GM20431 (cell line): ENCODE data around the gene MYO18B.

Experiments used
- in situ Hi-C: fragments of 300-500 bp; cut with MseI, MboI; formaldehyde crosslinking; loops from one replicate; pipeline ENCODE4 v1.15.0; 2020; ENCODE audit warnings: low sequenced_read_pairs; ENCODE audit not compliant: unreplicated experiment

MYO18B gene

DNA sequence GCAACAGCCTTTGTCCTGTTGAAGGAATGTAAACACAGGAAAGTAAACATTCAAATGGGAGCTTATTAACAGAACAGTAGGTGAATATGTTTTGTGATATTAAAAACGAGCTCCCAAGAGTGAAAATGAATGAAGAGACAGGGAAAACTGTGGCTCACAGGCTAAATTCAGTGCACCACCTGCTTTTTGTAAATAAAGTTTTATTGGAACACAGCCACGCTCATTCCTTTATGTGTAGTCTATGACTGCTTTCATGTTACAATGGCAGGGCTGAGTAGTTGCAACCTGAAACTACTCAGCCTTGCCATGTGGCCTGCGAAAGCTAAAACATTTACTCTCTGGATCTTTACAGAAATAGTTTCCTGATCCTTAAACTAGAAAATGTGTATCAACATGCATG lies 136.9 kb downstream of the MYO18B start:
- in situ Hi-C loops: loop anchor here (25.0 kb wide), 1 partner anchor 458 kb away; no protein-coding TSS in a partner anchor

DNA sequence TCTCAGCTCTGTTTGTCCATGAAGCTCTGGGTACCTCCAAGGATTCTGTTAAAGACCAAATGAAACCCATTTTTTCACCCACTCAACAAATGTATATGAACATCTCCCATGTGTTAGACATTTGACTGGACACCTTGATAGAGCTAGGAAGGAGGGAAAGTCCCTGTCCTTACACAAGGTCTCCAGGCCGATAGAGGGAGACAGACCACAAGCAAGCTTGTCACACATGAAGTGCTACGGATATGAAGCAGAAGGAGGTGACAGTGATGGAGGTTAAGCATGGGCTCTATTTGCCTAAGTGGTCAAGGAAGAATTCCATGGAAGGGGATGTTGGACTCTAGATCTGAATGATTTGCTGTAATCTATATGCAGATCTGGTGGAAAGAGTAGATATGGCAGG lies 138.5 kb downstream of the MYO18B start:
- in situ Hi-C loops: loop anchor here (25.0 kb wide), 1 partner anchor 457 kb away; no protein-coding TSS in a partner anchor

DNA sequence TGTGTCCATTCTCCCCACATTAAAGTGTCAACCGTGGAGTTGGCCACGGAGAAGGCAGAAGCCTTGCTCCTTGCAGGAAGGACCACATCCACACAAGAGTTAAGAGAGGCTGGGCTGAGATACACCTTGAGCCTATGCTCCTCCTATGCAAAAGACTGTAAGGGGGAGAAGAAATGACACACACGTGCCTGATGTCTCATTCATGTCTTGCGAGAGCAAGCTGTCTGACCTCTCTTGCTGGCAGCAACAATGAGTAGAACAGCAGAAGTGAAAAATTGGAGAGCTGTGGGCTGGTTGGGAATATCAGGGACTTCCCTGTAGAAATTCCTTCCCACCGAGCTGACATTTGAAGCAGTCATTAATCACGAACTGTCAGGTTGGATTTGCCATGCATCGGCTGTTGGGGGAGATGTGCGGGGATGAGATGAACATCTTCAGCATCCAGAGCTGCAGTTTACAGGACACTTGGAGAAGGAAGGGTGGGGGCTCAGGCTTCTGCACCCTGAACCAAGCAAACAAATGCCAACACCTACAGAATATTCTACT lies 139.3 kb downstream of the MYO18B start:
- in situ Hi-C loops: loop anchor here (25.0 kb wide), 1 partner anchor 456 kb away; no protein-coding TSS in a partner anchor

DNA sequence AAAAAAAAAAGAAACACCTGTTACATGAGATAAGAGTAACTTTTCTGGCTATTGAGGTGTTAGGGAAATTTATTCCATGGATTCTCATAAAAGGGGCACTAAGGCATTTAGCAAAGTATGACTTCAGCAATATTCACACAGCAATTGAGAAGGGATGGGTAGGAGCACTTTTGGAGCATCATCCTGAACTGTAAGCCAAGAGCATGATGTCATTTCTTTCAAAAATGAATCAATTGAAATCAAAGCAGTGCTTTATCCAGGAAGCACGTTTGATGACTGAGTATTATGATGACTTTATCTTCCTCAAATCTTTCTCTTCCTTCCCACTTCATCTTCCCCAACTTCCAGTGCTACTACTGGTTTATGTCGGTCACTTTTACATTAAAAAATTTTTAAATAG lies 140.4 kb downstream of the MYO18B start:
- in situ Hi-C loops: loop anchor here (25.0 kb wide), 1 partner anchor 455 kb away; no protein-coding TSS in a partner anchor

DNA sequence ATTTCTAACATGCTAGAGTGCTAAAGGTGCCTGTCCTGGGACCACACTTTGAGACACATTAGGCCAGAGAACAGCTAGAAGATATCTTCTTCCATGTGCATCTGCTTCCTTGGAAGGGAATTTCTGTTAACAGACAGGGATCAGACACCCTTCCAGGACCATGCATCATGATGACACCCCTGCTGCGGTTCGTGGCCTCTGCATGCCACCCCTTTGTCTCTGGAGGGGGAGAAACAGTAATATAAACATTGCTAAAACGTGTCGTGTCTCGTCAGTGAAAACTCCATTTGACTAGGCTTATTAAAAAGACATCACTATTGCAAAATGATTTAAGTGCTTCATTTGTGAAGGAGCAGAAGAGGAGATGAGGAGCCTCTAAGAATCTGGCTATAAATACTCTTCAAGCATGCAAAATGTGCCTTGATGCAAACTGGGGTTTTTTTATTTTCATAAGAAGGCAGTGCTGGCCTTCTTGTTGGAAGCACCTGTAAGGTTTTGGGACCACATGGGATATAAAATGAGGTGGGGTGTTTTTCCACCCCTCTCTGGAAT lies 141.6 kb downstream of the MYO18B start:
- in situ Hi-C loops: loop anchor here (25.0 kb wide), 1 partner anchor 454 kb away; no protein-coding TSS in a partner anchor

DNA sequence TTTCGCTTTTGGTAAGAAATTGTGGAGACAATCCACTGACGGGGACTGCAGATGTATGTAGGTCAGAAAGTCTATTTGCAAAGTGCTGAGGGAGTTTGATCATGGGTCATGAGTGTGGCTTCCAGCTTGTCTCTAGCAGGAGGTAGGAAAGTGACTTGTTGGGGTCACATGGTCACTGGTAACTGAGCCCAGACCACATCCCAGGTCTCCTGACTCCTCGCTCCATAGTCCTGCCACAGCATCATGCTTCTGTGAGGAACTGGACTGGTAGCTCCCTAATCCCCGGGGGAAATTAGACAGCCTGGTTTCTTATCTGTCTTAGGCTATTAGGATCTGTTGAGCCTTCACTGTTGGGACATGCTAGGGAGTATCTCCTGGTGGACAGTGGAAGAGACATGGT lies 142.1 kb downstream of the MYO18B start:
- in situ Hi-C loops: loop anchor here (25.0 kb wide), 1 partner anchor 453 kb away; no protein-coding TSS in a partner anchor

DNA sequence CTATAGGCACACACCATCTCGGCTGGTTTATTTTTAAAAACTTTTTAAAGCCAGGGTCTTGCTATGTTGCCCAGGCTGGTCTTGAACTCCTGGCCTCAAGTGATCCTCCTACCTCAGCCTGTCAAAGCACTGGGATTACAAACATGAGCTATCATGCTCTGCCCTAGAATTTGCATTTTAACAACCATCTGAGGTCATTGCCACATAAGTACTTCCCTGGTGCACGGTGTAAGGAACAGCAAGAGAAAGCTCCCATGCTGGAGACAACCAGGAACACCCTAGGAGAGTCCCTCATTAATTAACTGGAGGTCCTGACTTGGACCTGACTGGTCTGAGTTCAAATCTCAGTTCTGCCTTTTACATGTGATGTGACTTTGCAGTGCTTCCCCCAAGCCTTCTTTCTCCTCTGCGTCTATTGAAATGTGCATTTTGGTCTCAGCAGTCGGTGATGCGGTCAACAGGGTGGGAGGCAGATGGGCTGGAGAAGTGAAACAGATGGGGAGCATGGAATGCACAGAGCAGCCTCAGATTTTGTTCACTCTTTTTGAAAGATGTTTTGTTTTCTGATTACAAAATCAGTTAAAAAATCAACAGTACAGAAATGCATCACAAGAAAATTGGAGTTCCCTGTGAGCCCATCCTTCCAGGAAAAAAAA lies 146.5 kb downstream of the MYO18B start:
- in situ Hi-C loops: loop anchor here (25.0 kb wide), 1 partner anchor 449 kb away; no protein-coding TSS in a partner anchor

DNA sequence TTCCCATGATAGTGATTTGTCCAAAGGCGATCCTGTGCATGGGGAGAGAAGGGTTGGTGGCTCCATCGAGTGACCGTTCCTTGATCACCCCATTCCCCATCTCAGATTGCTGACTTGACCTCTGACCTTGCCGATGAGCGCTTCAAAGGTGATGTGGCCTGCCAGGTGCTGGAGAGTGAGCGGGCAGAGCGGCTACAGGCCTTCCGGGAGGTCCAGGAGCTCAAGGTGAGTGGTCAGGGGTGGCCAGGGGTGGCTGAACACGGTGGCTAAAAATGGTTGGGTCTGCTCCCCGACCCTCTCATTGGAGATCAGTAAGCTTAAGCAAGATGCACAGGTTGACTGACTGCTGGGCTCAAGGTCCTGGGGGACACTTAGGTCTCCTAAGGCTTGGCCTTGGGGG lies 148.7 kb downstream of the MYO18B start:
- in situ Hi-C loops: loop anchor here (25.0 kb wide), 1 partner anchor 447 kb away; no protein-coding TSS in a partner anchor

DNA sequence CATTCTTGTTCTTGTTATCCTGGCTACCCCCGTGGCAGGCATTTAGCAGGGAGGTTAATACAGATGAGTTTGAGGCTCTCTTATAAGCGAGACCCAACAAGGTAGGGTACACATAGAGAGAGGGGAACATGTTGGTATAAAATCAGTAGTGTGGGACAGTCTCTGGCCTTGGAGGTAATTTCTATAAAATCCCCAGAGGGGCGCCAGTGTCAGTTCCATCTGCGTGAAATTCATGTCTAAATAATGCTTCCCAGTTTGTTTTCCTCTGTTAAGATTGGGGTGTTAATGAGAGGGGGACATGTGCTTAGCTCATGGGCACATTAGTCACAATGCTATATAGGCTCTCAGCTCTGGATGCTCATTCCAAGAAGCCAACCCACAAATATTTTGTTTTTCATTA lies 150.7 kb downstream of the MYO18B start:
- in situ Hi-C loops: loop anchor here (25.0 kb wide), 1 partner anchor 445 kb away; no protein-coding TSS in a partner anchor

DNA sequence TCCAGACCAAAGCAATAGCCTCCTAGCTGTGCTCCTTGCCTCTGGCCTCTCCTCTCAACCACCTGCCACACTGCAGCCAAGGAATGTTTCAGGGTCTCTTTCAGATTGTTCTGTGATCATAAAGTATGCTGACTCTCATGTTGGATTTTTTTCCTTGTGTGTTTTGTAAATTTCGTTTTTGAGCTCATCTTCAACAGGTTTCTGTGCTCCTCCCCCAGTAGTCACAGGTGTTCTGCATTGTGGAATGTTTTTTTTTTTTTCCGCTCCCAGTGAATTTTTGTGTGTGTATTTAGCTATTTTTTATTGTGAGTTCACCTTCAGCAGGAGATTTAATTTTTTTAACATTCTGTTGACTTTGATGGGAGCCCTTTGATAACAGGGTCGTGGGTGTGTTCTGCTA lies 153.7 kb downstream of the MYO18B start:
- in situ Hi-C loops: loop anchor here (25.0 kb wide), 1 partner anchor 442 kb away; no protein-coding TSS in a partner anchor

DNA sequence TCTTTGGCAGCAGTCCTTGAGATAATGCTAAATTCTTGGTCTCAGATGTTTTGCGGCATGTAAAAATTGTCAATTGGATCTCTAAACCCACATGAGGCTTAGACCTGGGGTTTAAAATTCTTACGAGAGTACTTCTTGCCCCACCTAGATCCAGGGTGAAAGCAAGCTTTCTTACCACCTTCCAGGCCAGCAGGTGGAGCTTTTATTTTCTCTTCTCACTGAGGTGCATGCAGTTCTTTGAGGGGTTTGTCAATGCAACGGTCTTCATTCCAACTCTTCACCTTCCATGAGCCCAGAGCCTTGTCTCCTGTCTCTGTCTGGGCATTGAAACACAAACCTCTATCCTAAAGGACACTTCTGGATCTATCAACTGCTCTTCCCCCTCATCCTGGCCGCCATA lies 154.1 kb downstream of the MYO18B start:
- in situ Hi-C loops: loop anchor here (25.0 kb wide), 1 partner anchor 441 kb away; no protein-coding TSS in a partner anchor

DNA sequence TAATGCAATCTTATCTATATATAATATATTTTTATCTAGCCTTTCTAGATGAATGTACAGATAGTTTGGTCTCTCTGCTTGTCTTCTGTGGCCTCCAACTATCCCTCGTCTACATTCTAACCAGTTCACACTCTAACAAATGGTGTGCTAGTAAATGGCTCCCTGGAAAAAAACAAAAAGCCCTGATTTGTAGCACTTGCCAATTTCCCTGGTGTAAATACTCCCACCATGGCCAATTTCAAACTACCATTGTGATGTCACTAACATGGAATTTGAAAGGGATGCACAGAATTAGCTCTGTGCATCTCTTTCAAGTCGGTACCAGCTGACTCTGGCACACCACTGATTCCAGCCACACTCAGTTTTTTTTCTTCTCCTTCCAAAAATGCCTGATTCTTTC lies 154.6 kb downstream of the MYO18B start:
- in situ Hi-C loops: loop anchor here (25.0 kb wide), 1 partner anchor 441 kb away; no protein-coding TSS in a partner anchor

DNA sequence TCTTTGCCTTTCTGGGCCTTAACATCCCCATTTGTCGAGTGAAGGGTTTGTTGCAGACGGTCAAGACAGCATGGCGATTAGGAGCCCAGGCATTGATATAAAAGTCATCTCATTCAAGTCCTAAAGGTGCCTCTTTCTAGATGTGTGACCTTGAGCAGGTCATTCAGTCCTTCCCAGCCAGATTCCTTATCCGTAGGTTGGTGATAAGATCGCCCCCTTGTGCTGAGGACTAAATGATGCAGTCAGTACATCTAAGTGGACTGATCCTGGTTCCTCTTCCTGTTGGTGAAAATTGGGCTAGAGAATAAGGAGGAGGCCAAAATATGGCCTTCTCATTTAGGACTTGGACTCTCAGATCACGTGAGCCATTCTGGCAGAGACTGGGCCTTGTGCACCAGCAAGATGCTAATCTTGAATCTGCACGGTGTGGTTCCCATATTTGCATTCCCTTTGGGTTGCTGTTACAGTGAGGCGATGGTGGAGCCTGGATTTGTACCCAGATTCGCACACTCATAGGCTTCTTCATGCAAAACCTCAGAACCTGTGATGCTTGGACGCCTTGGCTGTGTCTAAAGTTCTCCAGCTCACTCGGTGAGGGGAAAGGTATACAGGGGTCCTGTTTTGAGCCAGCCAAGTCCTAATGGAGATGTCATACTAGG lies 156.8 kb downstream of the MYO18B start:
- in situ Hi-C loops: loop anchor here (25.0 kb wide), 1 partner anchor 438 kb away; no protein-coding TSS in a partner anchor

DNA sequence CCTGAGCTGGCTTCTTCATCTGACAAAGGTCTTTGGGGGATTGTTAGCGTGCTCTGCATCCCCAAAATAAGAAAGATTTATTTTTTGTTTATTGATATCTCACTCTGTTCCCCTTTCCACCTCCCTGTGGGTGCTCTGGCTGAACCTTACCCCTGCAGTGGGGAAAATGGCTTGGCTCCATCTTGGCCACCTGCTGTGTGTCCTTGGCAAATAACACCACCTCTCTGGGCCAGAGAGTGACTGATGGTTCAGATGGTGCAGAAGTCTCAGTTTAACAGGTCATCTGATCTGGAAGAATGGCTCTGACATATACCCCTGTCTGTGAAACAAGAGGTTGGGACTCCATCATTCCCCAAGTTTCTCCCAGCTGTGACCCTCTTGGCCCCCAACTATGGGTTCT lies 157.6 kb downstream of the MYO18B start:
- in situ Hi-C loops: loop anchor here (25.0 kb wide), 1 partner anchor 438 kb away; no protein-coding TSS in a partner anchor

DNA sequence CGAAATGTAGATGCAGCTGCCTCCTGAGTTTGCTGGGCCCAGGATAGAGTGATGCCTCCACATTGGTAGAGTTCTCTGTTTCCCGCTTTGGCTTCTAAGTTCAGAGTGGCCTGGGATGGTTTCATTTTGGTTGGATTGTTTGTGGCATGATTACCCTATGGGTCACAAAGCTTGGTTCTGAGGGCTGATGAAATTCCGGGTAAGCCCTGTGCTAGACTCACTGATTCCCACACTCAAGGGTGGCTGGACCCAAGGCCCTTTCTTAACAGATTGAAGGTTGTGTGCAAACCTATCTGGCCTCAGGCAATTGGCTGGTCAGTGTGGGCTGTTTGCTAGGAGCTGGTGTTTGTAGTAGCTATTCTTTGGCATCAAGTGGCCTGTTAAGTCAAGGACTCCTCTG lies 158.4 kb downstream of the MYO18B start:
- in situ Hi-C loops: no loop called here

DNA sequence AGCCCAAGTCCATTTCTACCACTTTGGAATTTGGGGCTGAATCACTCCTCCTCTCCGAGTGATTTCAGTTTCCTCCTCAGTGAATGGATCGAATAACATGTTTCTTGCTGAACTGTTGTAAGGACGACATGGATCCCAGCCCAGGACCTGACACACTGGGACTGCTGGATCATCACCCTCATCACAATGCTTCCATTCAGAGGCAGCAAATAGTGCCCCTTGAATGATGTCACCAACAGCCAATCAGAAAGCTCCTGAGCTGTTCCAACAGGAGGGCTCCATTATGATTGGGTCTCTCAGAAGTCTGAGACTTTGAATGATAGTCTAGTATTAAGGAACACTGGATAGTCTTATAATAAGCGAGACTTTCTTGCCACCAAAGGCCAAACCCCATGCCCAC lies 158.9 kb downstream of the MYO18B start:
- in situ Hi-C loops: no loop called here

DNA sequence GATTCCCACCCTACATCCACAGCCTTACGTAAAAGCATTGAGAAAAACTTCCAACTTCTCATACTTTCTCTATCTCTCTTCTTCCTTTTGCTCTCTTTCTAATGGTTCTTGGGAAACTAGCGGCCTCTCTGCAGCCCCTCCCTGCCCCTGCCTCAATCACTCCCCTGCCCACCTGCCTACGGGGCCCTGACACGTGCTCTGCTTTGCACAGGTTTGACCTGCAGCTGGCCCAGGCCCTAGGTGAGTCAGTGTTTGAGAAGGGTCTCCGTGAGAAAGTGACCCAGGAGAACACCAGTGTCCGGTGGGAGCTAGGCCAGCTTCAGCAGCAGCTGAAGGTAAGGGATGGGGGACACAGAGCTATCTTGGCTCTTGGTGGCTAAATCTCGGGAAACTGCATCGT lies 160.4 kb downstream of the MYO18B start:
- in situ Hi-C loops: no loop called here

DNA sequence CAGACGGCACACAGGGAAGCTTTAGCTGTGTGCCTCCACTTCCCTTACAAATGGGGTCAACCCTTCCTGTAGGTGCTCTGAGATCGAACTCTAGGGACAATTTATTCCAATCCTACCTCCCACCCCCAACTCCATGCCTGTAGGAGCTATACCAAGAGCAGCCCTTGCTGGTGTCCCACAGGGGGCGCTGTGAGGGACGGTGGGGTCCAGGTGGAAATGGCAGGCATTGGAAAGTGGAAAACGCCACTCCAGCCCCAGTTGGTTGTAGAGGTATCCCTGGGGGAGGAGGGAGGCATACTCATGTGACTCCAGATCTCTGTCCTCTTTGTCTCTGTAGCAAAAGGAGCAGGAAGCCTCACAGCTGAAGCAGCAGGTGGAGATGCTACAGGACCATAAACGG lies 161.3 kb downstream of the MYO18B start:
- in situ Hi-C loops: no loop called here

DNA sequence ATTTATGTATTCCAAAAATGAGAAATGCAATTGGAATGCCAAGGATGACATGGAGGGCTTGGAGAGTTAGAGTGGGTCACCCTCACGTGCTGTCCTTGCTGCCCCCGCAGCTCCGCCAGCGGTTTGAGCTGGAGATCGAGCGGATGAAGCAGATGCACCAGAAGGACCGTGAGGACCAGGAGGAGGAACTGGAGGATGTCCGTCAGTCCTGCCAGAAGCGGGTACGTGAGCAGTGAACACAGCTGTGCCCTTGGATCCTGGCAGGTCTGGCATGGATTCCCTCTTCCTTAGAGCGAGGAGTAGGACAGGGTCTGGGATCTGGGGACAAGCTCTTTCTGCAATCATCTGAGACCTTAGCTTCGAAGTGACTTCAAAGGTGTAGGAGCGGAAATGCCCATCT lies 166.2 kb downstream of the MYO18B start:
- in situ Hi-C loops: no loop called here

DNA sequence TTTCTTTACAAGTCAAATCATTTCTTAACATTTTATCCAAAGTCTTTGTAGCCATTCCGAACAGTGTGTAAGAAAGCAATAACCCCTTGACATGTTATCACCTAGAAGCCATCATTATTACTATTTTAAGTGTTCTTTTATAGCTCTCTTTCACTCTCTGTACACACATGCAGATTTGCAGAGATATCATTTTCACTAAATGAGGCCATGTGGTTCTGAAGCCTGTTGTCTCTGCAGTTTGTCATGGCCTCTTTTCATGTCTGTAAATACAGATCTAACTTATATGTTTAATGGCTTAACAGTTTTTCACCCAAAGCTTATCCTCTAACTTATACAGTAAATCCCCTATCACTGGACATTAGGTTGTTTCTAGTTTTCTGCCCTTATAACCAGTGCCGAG lies 166.8 kb downstream of the MYO18B start:
- in situ Hi-C loops: no loop called here
